ENCODE results near the gene COL6A1. TPM values are rescaled to one million over a fixed set of nuclear protein-coding genes. Genes with fewer than 3 reads are reported as not detected.

Gene COL6A1
- total and polyA plus RNA-seq, 12 donors = 71.9 to 388 (median 143) TPM

DNA sequence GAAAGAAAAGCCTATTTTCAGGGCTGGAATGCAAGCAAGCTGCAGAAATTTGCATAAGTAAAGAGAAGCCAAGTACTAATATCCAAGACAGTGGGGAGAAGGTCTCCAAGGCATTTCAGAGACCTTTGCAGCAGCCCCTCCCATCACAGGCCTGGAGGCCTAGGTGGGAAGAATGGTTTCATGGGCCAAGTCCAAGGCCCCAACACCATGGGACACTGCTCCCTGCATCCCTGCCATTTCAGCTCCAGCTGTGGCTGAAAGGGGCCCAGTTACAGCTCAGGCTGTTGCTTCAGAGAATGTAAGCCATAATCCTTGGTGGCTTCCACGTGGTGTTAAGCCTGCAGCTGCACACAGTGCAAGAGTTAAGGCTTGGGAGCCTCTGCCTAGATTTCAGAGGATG is 16.9 kb upstream of the COL6A1 start:
- no peak for ATAC-seq
- Histone ChIP-seq H3K4me3 (no peak overlapping the region), H3K4me1 (peaks cover 0 to 7% (median 2%) of the 10 kb centered on the region in 9 donors), H3K27me3 (no peaks in the 10 kb centered on the region), H3K27ac (no peak overlapping the region), H3K36me3 (no peaks in the 10 kb centered on the region), H3K9me3 (peaks cover 0 to 11% (median 7%) of the 10 kb centered on the region in 11 donors)
- no peak for DNase-seq
- TF ChIP-seq, protein P1, sequence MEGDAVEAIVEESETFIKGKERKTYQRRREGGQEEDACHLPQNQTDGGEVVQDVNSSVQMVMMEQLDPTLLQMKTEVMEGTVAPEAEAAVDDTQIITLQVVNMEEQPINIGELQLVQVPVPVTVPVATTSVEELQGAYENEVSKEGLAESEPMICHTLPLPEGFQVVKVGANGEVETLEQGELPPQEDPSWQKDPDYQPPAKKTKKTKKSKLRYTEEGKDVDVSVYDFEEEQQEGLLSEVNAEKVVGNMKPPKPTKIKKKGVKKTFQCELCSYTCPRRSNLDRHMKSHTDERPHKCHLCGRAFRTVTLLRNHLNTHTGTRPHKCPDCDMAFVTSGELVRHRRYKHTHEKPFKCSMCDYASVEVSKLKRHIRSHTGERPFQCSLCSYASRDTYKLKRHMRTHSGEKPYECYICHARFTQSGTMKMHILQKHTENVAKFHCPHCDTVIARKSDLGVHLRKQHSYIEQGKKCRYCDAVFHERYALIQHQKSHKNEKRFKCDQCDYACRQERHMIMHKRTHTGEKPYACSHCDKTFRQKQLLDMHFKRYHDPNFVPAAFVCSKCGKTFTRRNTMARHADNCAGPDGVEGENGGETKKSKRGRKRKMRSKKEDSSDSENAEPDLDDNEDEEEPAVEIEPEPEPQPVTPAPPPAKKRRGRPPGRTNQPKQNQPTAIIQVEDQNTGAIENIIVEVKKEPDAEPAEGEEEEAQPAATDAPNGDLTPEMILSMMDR (IDR thresholded peaks at IDR 0.05) = no peak
- intact Hi-C loops (cut with DNase I) = no loop called here
- 48 to 52% methylated on average over 1 of the region's 1 CpG for WGBS, 2 donors

DNA sequence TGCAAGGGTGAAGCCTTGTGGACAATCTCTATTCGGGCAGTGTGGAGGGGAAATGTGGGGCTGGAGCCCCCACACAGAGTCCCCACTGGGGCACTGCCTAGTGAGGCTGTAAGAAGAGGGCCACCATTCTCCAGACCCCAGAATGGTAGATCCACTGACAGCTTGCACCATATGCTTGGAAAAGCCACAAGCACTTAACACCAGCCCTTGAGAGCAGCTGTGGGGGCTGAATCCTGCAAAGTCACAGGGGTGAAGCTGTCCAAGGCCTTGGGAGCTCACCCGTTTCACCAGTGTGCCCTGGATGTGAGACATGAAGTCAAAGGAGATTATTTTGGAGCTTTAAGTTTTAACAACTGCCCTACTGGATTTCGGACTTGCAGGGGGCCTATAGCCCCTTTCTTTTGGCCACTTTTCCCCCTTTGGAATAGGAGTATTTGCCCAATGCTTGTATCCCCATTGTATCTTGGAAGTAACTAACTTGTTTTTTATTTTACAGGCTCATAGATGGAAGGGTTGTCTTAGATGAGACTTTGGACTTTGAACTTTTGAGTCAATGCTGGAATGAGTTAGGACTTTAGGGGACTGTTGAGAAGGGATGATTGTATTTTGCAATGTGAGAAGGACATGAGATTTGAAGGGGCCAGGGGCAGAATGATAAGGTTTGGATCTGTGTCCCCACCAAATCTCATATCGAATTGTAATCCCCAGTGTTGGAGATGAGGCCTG is 16.3 kb upstream of the COL6A1 start:
- H3K36me3 ChIP-seq = no peaks in the 10 kb centered on the region
- no peak overlapping the region for H3K27ac ChIP-seq
- DNase-seq = no peak
- no peak overlapping the region for H3K4me3 ChIP-seq
- ATAC-seq = no peak
- TF ChIP-seq, protein P1 (IDR thresholded peaks at IDR 0.05) = no peak
- intact Hi-C loops (cut with DNase I) = no loop called here
- peaks cover under 1 to 9% (median 2%) of the 10 kb centered on the region in 9 donors for H3K4me1 ChIP-seq
- peaks cover 0 to 11% (median 7%) of the 10 kb centered on the region in 11 donors for H3K9me3 ChIP-seq
- H3K27me3 ChIP-seq = no peaks in the 10 kb centered on the region
- WGBS, 2 donors = 86 to 88% methylated on average over 4 of the region's 4 CpGs

DNA sequence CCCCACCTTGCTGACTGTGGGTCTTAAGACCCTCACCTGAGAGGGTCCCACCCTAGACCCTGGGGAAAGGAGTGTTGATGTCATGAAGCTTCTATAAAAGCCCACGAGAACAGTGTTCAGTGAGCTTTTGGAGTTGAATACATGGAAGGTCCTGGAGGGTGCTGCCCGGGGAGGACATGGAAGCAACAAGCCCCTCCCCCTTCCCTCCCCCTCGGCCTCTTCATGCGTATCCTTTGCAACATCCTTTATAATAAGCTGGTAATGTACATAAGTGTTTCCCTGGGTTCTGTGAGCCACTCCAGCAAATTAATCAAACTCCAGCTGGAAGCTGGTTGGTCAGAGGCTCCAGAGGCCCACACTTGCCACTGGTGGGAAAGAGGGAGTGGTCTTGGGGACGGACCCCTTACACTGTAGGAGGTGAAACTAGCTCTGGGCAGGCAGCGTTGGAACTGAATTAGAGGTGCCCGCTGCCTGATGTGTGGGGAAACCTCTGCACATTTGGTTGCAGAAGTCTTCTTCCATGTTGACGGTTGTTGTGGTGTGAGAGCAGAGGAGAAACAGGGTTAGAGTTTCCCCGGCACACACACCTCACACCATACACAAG is 14.7 kb upstream of the COL6A1 start:
- WGBS, 2 donors = 71 to 79% methylated on average over 9 of the region's 9 CpGs
- Histone ChIP-seq H3K27me3 (peaks cover 0 to 5% (median 0%) of the 10 kb centered on the region in 7 donors), H3K4me1 (peaks cover 9 to 26% (median 17%) of the 10 kb centered on the region in 9 donors), H3K36me3 (no peaks in the 10 kb centered on the region), H3K27ac (no peak overlapping the region), H3K9me3 (peaks cover 0 to 11% (median 7%) of the 10 kb centered on the region in 11 donors), H3K4me3 (no peak overlapping the region)
- no peak for DNase-seq
- no peak for ATAC-seq
- TF ChIP-seq, protein P1 (IDR thresholded peaks at IDR 0.05) = no peak
- intact Hi-C loops (cut with DNase I) = no loop called here

DNA sequence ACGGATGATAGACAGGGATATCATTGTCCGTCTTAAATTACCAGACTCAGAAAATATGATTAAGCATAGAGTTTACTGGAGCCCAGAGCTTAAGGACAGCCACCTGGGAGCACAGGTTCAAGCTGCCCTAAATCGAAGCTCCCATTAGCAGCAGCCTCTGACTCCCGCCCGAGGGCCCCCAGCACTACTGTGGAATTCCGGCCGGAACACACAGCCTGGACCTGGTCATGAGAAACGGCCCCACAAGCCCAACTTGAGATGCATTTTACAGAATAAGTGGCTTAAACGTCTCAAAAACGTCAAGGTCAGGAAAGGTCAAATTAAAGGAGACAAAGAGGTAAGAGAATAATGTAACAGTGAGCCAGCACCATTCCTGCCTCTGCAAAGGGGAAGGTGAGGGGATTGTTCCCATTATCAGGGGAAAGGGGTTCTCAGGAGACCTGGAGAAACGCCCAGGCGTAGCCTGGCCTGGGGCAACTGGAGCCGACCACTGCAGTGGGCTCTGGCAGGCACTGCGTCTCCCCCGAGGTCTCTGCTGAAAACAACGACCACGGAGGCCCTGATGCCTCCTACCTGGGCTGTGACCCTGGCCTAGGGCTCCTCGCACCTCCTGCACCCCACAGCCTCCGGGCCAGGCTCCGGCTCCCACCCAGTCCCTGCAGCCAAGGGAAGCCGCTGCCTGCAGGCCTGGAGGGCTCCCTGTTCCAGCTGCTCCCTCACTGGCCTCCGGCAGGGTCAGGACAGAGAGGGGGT is 11.5 kb upstream of the COL6A1 start:
- TF ChIP-seq, protein P1 (IDR thresholded peaks at IDR 0.05) = no peak
- WGBS, 2 donors = 70 to 71% methylated on average over 22 of the region's 22 CpGs
- no peak for ATAC-seq

More for the DNA sequence above, 11.5 kb upstream of the COL6A1 start:
- H3K9me3 ChIP-seq = peaks cover 0 to 4% (median 0%) of the 10 kb centered on the region in 11 donors
- H3K4me1 ChIP-seq = peaks cover 21 to 52% (median 47%) of the 10 kb centered on the region in 9 donors
- no peak overlapping the region for H3K4me3 ChIP-seq
- H3K27ac ChIP-seq = peak overlapping the region in 9 of 10 donors; percentile 13 to 99 (median 97)
- H3K36me3 ChIP-seq = no peaks in the 10 kb centered on the region
- H3K27me3 ChIP-seq = peaks cover 0 to 37% (median 0%) of the 10 kb centered on the region in 7 donors
- intact Hi-C loops (cut with DNase I) = loop anchor here in 9 of 10 donors (2.0 to 10.0 kb wide), 11 partner anchors 97 to 485 kb away; partner anchors contain the start of genes COL6A2 (in 4 of the 9), DIP2A (in 1 of the 9) and LSS (in 1 of the 9)
- peak in 1 of 2 donors; percentile 2 for DNase-seq

Measured in heart right ventricle (tissue), 16 donors.